K562 (cell line): Measurements from ENCODE around the gene PACSIN2. TPM values are rescaled to one million over a fixed set of nuclear protein-coding genes. Genes with fewer than 3 reads are reported as not detected.

ENCODE experiments used
- ATAC-seq: fragments of 200-7000 bp; cut with Tn5 transposase; 3 replicates; pipeline ENCODE4 v1.9.1; 2020; ENCODE audit warnings: moderate library complexity
- BruUV-seq: library from RNA; stranded (reverse); fragments of 400-500 nt; replicated peaks from 2 replicates; lab custom pipeline; 2021; lab: Mats Ljungman, UMichigan
- CTCF ChIA-PET: fragments of 300-600 bp; formaldehyde crosslinking; extraction: SDS; loops from one replicate; lab custom pipeline; 2021; ENCODE audit warnings: low intra/inter-chr PET ratio; lab: Yijun Ruan, JAX
- POLR2A ChIA-PET: fragments of 300-600, 350-650 bp; sonication (Branson Sonifier 250); formaldehyde crosslinking; extraction: SDS; loops from one replicate; lab custom pipeline; 2021; ENCODE audit warnings: antibody characterized with exemption, inconsistent platforms; lab: Yijun Ruan, JAX
- DNase-seq, 4 experiments: peaks; one replicate each; pipeline versions ENCODE4 v3.0.0 to v3.0.0-alpha.2; 2011 to 2018; ENCODE audit warnings: low spot score in 3 of 4, mixed read lengths in 3 of 4; ENCODE audit errors: extremely low read depth in 1 of 4
- FAIRE-seq: peaks from 2 replicates; lab custom pipeline; 2011; peaks lifted over from hg19 to GRCh38; lab: Jason Lieb, UNC
- H2AFZ ChIP-seq: 2 replicates; pipeline ENCODE4 v1.6.0; 2011; ENCODE audit warnings: low read depth, low read length, control low read depth, inconsistent platforms
- H3K27ac ChIP-seq: fragments of 200-600 bp; 3 replicates; pipeline ENCODE4 v1.8.0; 2011; ENCODE audit warnings: low read depth, mild to moderate bottlenecking, control low read depth, inconsistent platforms, low read length, moderate library complexity, mixed read lengths; ENCODE audit errors: extremely low read depth
- H3K27me3 ChIP-seq, 2 experiments: fragments of 300-600 bp in 1 of 2; 2 replicates in 1 of 2; 3 replicates in 1 of 2; pipeline versions ENCODE4 v1.6.0 to v1.8.0; 2011; ENCODE audit warnings: inconsistent platforms in 2 of 2, low read length in 2 of 2, mild to moderate bottlenecking in 1 of 2, mixed read lengths in 1 of 2, moderate library complexity in 1 of 2; ENCODE audit not compliant: control insufficient read depth in 2 of 2, insufficient read depth in 2 of 2
- H3K36me3 ChIP-seq: fragments of 300-600 bp; 3 replicates; pipeline ENCODE4 v1.8.0; 2011; ENCODE audit warnings: mild to moderate bottlenecking, low read length, inconsistent platforms; ENCODE audit not compliant: control insufficient read depth, insufficient read depth
- H3K4me1 ChIP-seq, 2 experiments: fragments of 200-600 bp in 1 of 2; replicated peaks in 1 of 2; 2 replicates in 1 of 2; 3 replicates in 1 of 2; pipeline versions ENCODE4 v1.5.1 to v1.8.0; 2011; ENCODE audit warnings: inconsistent platforms in 2 of 2, low read length in 2 of 2, mild to moderate bottlenecking in 1 of 2, mixed read lengths in 1 of 2, moderate library complexity in 1 of 2; ENCODE audit not compliant: control insufficient read depth in 2 of 2, insufficient read depth in 2 of 2
- H3K4me2 ChIP-seq: 2 replicates; pipeline ENCODE4 v1.6.1; 2011; ENCODE audit warnings: low read length, control low read depth, inconsistent platforms, mixed read lengths; ENCODE audit not compliant: insufficient read depth
- H3K4me3 ChIP-seq: fragments of 200-600 bp; sonication (generic), shearing (Covaris generic); 2 replicates; pipeline ENCODE4 v1.5.1; 2016; ENCODE audit warnings: control low read depth, inconsistent platforms
- H3K79me2 ChIP-seq: fragments of 200-600 bp; 3 replicates; pipeline ENCODE4 v1.8.0; 2011; ENCODE audit warnings: low read length, inconsistent platforms; ENCODE audit not compliant: control insufficient read depth, insufficient read depth
- H3K9ac ChIP-seq, 2 experiments: 2 replicates each; pipeline versions ENCODE4 v1.6.0 to v1.6.1; 2011; ENCODE audit warnings: low read depth in 2 of 2, low read length in 2 of 2, control low read depth in 1 of 2, inconsistent platforms in 1 of 2, mild to moderate bottlenecking in 1 of 2, mixed read lengths in 1 of 2; ENCODE audit not compliant: insufficient read depth in 1 of 2
- H3K9me1 ChIP-seq: one replicate; pipeline ENCODE4 v1.6.0; 2011; ENCODE audit warnings: inconsistent platforms, mild to moderate bottlenecking, low read length, moderate library complexity; ENCODE audit not compliant: control insufficient read depth, insufficient read depth
- H3K9me3 ChIP-seq: replicated peaks from 2 replicates; pipeline ENCODE4 v1.5.1; 2011; ENCODE audit warnings: low read depth, low read length, inconsistent platforms; ENCODE audit not compliant: control insufficient read depth, insufficient read depth
- H4K20me1 ChIP-seq: replicated peaks from 2 replicates; pipeline ENCODE4 v1.6.1; 2011; ENCODE audit warnings: low read length, inconsistent platforms, mixed read lengths; ENCODE audit not compliant: control insufficient read depth, insufficient read depth
- COPS2 ChIP-seq: fragments of 450-650 bp; conservative IDR thresholded peaks from 2 replicates; pipeline ENCODE4 v1.6.1; 2016; ENCODE audit warnings: mild to moderate bottlenecking, moderate library complexity
- MXI1 ChIP-seq: IDR thresholded peaks from 2 replicates; pipeline ENCODE4 v1.6.1; 2011; ENCODE audit warnings: low read depth, mild to moderate bottlenecking, improper control_type of control experiment, low read length
- POLR3G ChIP-seq: IDR thresholded peaks from 2 replicates; pipeline ENCODE4 v1.6.1; 2011; ENCODE audit not compliant: insufficient read length, insufficient replicate concordance; ENCODE audit errors: extremely low read depth
- TBP ChIP-seq: optimal IDR thresholded peaks from 2 replicates; pipeline ENCODE3; 2011; ENCODE audit warnings: low read depth, low read length, improper control_type of control experiment
- ZBTB5 ChIP-seq: fragments of 450-650 bp; IDR thresholded peaks from 2 replicates; pipeline ENCODE4 v1.6.1; 2017; ENCODE audit warnings: antibody characterized with exemption
- ZNF512 ChIP-seq: IDR thresholded peaks from 2 replicates; pipeline ENCODE4 v1.6.1; 2016; ENCODE audit warnings: missing genetic modification characterization, missing compliant biosample characterization
- ZNF586 ChIP-seq: fragments of 450-650 bp; formaldehyde crosslinking; conservative IDR thresholded peaks from 2 replicates; pipeline ENCODE4 v1.4.0; 2020; ENCODE audit warnings: mild to moderate bottlenecking, moderate library complexity
- WGBS: fragments of 100-300 bp; shearing (Covaris generic); methylation state at CpG from one replicate; pipeline ENCODE4 v1.1.6; 2016; ENCODE audit warnings: low coverage, mixed read lengths; ENCODE audit not compliant: insufficient coverage; ENCODE audit errors: missing lambda C conversion rate; 5-methylcytosine and 5-hydroxymethylcytosine counted together
- in situ Hi-C: fragments of 300-500 bp; cut with MboI; formaldehyde crosslinking; loops from 4 replicates; pipeline ENCODE4 v1.15.0; 2018; ENCODE audit warnings: inconsistent platforms, mixed read lengths
- intact Hi-C: fragments of 100-400 bp; cut with micrococcal nuclease; formaldehyde crosslinking; loops from 2 replicates; pipeline ENCODE4 v1.14.2; 2022
- polyA plus RNA-seq, 8 experiments: library from polyadenylated mRNA; depleted of rRNA in 4 of 8; stranded (reverse) in 5 of 8; unstranded in 3 of 8; fragments of >200 nt; fragmentation: Nextera tagmentation in 2 of 8; fragmentation: Illumina TruSeq in 1 of 8; extraction: Ambion mirVana in 2 of 8; extraction: Trizol in 1 of 8; gene quantifications; 2 replicates each; pipeline versions ENCODE4 v1.2.1 to v1.2.3, GENCODE V29; 2011 to 2014; ENCODE audit warnings: inconsistent platforms in 1 of 8, missing spikeins in 1 of 8
- total RNA-seq, 7 experiments: library from RNA; depleted of rRNA in 6 of 7; stranded (reverse); fragments of >200 nt in 6 of 7; fragmentation: Illumina TruSeq in 2 of 7; extraction: Trizol in 2 of 7; gene quantifications; 2 replicates each; pipeline versions ENCODE4 v1.2.1 to v1.2.3, GENCODE V29; 2011 to 2021; ENCODE audit warnings: low replicate concordance in 1 of 7
- TF ChIP-seq, protein P1 (sequence below): fragments of 450-650 bp; IDR thresholded peaks from 2 replicates; pipeline ENCODE4 v1.6.1; 2016; ENCODE audit warnings: antibody characterized with exemption

Gene PACSIN2
- total and polyA plus RNA-seq, 9 of the 15 experiments (the other 6 are each of a cell fraction or from before 2014, with no cell fraction given) = 0.45 to 45.1 (median 23.9) TPM

- H3K9ac ChIP-seq = no peak overlapping the region
- no peak overlapping the region for H3K4me2 ChIP-seq
- ChIA-PET CTCF (no interaction called here), POLR2A (no interaction called here)
- no peaks in the 10 kb centered on the region for H3K27me3 ChIP-seq
- intact Hi-C loops (no loop called here), in situ Hi-C loops (no loop called here)
- H3K4me3 ChIP-seq = no peak overlapping the region
- DNase-seq = no peak
- no peak for ATAC-seq
- no peaks in the 10 kb centered on the region for H3K9me3 ChIP-seq
- no TSS peak for BruUV-seq
- no peak overlapping the region for H2AFZ ChIP-seq
- no peaks in the 10 kb centered on the region for H3K4me1 ChIP-seq
- FAIRE-seq = no peak
- no peaks in the 10 kb centered on the region for H4K20me1 ChIP-seq
- no peaks in the 10 kb centered on the region for H3K9me1 ChIP-seq
- no peaks in the 10 kb centered on the region for H3K36me3 ChIP-seq
- H3K79me2 ChIP-seq = no peaks in the 10 kb centered on the region
- 86% methylated on average over 11 of the region's 14 CpGs for WGBS
- H3K27ac ChIP-seq = no peak overlapping the region
- TF ChIP-seq ZNF512 (no peak), MXI1 (no peak), POLR3G (no peak), ZNF586 (CRISPR knock-in tag) (no peak), ZBTB5 (no peak), TBP (no peak), COPS2 (no peak)
- TF ChIP-seq, protein P1, sequence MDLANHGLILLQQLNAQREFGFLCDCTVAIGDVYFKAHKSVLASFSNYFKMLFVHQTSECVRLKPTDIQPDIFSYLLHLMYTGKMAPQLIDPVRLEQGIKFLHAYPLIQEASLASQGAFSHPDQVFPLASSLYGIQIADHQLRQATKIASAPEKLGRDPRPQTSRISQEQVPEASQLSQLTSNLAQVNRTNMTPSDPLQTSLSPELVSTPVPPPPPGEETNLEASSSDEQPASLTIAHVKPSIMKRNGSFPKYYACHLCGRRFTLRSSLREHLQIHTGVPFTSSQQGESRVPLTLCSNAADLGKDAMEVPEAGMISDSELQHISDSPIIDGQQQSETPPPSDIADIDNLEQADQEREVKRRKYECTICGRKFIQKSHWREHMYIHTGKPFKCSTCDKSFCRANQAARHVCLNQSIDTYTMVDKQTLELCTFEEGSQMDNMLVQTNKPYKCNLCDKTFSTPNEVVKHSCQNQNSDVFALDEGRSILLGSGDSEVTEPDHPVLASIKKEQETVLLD = no peak
Observed at GRCh38 chr22:42842658-42843370, 172.1 kb downstream of the PACSIN2 start.
